GM21360 (cell line): ENCODE data around the gene ZNF446.
"Not testable (repeated sequence)": the region's sequence is repeated elsewhere in the genome, so short reads cannot be mapped to it uniquely, and the experiment has no call there.

ENCODE experiments used
- ATAC-seq: cut with Tn5 transposase; IDR thresholded peaks from one replicate; pipeline ENCODE4 v1.9.1; 2021; ENCODE audit warnings: mild to moderate bottlenecking, moderate library complexity; ENCODE audit not compliant: unreplicated experiment

The ZNF446 gene

DNA sequence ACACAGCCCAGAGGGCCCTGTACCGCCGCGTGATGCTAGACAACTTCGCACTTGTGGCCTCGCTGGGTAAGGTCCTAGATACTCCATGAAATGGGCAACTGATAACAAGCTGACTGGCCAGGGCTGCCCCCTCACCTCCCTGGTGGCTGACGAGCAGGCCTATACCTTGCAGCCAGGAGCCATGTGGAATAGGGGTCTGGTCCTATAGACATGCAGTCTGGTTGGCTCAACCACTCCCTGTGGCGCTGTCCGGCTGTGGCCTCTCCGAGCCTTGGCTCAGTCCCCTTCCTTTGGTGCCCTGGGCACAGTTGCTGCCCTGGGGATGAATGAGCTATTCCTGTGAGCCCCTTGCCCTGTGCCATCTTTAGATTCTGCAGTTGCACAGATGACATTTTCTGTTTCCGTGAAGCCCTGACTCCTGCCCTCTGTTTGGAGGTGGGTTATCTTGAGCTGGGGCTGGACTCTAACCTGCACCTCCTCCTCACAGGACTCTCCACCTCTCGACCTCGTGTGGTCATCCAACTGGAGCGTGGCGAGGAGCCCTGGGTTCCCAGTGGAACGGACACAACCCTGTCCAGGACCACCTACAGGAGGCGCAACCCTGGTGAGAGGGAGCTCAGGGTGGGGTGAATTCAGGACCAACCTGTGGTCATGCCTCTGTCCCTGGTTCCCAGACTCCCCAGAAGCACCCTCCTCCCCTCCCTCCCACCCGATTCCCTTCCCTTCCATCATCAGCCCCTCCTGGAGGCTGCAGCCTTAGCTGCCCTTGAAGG is 6.7 kb upstream of the ZNF446 start:
- ATAC-seq = no peak

DNA sequence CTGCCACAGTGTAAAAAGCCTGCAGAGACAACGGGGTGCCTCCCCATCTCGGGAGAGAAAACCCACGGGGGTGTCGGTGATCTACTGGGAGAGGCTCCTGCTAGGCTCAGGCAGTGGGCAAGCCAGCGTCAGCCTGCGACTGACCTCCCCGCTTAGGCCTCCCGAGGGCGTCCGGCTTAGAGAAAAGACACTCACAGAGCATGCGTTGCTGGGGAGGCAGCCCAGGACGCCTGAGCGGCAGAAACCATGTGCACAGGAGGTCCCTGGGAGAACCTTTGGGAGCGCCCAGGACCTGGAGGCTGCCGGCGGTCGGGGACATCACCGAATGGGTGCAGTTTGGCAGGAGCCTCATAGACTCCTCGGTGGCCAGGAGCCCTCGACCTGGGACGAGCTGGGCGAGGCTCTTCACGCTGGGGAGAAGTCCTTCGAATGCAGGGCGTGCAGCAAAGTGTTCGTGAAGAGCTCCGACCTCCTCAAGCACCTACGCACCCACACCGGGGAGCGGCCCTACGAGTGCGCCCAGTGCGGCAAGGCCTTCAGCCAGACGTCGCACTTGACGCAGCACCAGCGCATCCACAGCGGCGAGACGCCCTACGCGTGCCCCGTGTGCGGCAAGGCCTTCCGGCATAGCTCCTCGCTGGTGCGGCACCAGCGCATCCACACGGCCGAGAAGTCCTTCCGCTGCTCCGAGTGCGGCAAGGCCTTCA is 5.2 kb upstream of the ZNF446 start:
- not testable (repeated sequence) for ATAC-seq

DNA sequence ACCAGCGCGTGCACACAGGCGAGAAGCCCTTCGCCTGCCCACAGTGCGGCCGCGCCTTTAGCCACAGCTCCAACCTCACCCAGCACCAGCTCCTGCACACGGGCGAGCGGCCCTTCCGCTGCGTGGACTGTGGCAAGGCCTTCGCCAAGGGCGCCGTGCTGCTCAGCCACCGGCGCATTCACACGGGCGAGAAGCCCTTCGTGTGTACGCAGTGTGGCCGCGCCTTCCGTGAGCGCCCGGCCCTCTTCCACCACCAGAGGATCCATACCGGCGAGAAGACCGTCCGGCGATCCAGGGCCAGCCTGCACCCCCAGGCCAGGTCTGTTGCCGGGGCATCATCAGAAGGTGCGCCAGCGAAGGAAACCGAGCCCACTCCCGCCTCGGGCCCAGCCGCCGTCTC is 4.4 kb upstream of the ZNF446 start:
- ATAC-seq = no peak

DNA sequence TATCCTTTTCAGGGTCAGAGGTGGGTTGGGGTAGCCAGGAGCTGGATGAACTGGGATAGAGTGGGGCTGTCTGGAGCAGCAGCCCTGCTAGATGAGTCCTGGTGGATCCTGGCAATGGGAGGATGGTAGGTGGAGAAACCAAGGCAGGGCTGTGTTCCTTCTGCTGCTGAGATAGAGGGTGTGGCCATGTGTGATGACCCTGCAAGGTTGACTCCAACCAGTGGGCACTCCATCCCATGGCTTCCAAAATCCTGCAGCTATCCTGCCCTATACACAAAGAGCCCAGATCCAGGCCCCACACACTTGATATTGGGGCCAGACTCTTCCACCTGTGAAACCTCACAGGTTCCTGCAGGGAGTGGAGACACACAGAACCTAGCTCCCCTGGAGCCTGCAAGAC is 2.4 kb upstream of the ZNF446 start:
- no peak for ATAC-seq

DNA sequence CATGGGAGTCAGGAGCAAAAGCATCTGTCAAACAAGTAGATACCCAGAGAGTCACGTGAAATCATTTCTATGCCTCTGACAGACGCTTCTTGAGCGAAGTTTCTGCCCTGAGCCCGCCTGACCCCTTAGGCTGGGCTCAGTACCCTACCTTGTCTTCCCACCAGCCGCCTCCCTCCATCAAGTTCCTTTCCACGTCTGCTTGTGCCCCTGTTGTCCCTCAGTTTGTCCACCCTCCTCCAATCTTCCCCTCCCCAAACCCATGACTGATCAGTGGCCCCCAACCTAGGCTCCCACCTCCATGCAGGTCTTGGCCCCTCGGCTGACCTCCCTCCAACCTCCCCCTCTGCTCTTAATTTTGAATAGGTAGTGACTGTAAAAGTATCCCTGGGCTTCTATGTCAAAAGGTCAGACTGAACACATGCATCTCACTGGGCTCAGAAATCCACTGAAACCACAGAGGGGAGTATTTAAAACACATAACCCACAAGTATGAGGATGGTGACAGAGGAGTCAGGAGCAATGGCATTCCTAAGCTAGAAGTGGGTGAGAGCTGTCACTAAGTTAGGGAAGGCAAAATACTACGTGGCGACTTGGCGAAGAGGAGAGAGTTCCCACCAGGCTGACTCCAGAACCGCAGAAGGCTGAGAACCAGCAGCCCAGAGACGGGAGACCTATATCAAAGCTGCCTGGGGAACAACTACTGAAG is 1.7 kb upstream of the ZNF446 start:
- ATAC-seq = no peak

DNA sequence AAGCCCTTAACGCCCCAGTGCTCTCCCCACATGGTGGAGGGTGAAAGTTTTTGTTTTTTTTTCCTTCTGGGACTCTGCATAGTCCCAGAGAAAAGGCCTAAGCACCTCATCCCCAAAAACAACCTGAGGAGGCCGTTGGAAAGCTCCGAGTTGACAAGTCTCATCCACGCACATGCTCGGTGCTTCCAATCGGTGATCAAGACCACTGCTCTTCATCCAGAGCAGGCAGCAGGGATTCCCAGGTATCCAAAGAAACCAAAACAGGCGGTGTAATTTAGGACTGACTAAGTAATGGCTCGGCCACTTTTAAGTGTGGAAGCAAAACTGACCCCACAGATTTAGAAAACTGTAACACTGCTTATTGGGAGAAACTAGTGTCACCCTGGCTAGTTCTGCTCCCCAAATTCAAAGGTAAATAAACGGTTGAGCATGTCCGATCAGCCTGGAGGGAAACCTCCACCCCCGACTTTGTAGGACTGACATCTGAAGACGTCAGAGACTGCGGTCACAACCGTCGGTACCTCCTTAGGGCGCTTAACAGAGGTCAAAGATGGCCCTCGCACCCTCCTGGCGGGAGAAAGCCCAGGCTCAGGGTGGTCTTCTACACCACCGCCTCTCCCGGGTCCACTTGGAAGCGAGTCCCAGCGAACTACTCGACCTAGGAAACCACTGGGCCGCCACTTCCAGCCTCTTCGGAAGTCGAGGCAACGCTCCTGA is 997 bp upstream of the ZNF446 start:
- no peak for ATAC-seq

DNA sequence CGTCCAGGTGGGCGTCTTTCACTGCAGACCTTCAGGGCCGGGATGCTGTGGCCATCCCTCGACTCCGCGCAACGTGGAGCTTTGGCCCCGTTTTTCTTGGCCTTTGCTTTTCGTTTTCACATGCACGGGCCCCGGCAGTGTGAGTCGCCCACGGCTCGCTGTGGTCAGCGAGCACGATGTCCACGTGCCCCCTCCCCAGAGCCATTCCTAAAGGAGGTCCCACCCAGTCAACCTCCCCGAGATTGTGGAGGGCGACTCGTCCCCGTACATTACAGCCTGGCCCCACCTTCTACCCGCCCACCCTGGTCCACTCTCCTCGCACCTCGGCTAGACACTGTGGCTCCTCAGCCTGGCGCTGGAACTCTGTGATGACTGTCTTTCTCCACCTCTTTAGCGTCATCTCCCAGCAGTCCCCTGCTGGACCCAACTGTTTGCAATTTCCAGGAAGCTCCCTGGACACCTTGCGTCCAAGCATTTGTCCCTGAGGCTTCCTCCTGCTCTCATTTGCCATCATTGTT is 405 bp downstream of the ZNF446 start:
- ATAC-seq = no peak

DNA sequence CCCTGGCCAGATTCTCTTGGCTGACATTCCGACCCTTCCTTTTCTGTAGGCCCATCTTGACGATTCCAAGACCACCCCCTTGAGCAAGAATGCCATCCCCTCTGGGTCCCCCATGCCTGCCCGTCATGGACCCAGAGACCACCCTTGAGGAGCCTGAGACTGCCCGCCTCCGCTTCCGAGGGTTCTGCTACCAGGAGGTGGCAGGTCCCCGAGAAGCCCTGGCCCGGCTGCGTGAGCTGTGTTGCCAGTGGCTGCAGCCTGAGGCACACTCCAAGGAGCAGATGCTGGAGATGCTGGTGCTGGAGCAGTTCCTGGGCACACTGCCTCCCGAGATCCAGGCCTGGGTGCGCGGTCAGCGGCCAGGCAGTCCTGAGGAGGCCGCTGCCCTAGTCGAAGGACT is 978 bp downstream of the ZNF446 start:
- no peak for ATAC-seq

DNA sequence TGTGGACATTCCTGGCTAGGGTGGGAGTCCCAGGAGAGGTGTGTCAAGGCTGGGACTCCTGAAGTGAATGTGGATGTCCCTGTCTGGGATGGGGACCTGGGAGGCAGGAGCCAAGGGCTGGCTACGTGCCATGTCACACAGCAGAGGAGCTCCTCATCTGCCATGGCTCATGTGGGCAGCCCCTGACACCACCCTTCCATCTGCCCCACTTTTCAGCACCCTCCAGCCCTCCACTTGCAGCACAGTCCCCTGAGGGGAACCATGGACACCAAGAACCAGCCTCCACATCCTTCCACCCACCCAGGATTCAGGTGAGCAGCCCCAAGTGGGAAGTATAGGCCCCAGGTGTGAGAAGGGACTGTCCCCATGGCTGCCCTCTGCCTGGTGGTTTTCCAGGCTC is 1.7 kb downstream of the ZNF446 start:
- ATAC-seq = no peak

DNA sequence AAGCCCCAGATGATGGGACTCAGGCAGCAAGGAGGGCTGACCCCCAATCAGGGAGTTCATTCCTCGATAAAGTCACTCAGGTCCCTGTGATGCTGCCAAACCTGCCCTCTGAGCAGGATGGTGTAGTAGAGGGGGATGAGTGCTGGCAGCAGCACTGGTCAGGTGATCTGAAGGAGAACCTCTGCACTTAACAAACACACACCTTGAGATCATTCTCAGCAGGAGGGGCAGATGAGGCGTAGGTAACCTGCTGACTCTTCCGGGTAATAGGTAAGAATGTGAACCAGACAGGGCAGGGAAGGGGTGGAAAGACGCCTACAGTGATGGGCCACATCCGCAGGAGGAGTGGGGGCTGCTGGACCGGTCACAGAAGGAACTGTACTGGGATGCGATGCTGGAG is 3.2 kb downstream of the ZNF446 start:
- no peak for ATAC-seq

DNA sequence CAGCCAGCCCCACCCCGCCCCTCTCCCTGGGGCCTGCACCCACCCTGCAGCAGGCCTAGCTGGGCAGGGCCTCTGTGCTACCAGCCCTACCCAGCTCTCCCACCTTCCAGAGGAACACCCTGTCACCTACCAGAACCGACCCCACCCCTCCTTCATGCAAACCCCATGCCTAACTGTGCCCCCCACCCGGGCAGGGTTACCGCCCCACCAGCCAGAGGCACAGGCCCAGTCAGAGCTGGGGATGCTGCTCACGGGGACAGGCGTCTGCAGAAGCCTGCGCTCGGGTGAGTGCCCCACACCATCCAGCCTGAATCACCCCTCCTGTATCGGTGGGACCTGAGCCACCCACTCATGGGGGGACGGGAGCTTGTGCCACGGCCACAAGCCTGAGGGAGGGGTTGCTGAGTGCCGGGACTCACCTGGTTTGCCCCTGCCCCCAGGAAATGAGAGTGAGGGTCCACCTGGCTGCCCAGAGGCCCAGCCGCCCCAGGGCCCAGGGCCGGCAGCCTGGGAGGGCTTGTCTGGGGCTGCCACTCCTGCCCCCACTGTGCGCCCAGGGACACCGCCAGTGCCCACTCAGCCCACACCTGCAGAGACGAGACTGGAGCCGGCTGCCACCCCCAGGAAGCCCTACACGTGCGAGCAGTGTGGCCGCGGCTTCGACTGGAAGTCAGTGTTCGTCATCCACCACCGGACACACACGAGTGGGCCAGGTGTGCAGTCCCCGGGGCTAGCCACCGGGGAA is 3.8 kb downstream of the ZNF446 start:
- no peak for ATAC-seq

DNA sequence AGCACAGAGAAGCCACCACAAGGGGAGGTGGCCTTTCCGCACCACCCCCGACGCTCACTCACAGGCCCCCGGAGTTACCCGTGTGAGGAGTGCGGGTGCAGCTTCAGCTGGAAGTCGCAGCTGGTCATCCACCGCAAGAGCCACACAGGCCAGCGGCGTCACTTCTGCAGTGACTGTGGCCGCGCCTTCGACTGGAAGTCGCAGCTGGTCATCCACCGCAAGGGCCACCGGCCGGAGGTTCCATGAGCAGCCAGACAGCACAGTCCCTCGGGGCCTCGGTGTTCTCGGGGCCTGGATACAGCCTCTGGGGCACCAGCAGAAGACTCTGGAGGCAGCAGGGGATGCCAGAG is 4.3 kb downstream of the ZNF446 start:
- no peak for ATAC-seq

DNA sequence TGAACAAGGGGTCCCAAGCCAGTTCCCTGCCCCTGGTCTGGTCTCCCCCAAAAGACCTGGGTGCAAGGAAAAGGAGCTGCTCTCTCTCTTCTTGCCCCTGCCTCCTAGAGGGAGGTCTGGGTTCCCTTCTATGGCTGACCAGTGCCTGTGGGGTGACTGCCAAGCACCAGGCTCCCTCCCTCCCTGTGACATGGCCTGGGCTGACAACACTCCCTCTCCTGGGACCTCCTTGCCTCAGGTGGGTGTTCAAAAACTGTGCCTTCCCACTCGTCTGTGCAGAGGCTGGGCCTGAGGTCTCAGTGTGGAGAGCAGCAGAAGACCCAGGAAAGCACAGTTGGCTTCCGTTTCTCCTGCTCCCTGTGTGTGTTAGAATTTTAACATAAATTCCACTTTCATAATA is 4.7 kb downstream of the ZNF446 start:
- no peak for ATAC-seq

DNA sequence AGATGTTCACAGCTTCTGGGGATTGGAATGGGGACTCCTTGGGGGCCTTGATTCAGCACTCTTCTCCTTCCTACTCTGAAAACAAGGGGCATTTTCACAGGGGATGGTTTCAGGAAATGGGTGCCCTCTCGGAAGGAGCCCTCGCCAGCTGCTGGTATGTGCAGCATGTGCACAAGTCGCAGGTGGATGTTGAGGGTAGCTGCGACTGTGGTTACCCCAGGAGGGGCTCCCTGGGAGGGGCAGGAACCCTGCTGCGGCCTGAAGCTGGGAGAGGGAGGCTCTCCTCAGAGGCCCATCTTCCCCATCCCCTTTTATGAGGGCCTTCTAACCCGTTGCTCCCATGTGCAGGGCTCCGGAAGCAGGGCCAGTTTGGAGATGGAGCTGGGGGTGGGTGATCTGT is 6.2 kb downstream of the ZNF446 start:
- ATAC-seq = no peak

DNA sequence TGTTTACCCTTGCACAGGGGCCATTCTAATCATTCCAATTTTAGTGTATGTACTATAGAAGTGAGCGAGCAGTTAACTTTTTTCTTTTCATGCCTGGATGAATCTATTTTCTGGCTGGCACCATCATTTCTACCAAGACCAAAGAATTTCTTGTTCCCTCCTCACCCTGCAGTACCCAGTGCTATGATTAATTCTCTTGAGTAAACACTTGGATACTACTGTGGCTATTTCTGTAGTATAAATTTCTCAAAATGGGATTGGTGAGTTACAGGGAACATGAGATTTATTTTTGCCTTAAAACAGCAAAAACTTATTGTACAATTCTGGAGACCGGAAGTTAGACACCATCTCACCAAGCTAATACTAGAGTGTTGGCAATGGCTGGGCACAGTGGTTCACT is 7.6 kb downstream of the ZNF446 start:
- ATAC-seq = no peak

DNA sequence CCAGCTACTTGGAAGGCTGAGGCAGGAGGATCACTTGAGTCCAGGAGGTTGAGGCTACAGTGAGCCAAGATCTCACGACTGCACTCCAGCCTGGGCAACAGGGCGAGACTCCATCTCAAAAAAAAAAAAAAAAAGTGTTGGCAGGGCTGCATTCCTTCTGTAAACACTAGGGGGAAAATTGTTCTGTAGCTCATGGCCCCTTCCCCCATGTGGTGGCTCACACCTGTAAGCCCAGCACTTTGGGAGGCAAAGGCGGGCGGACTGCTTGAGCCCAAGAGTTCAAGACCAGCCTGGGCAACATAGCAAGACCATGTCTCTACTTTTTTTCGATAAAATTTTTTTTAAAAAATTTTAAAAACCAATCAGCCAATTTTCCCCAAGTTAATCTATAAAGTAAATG is 8.2 kb downstream of the ZNF446 start:
- ATAC-seq = not testable (repeated sequence)

DNA sequence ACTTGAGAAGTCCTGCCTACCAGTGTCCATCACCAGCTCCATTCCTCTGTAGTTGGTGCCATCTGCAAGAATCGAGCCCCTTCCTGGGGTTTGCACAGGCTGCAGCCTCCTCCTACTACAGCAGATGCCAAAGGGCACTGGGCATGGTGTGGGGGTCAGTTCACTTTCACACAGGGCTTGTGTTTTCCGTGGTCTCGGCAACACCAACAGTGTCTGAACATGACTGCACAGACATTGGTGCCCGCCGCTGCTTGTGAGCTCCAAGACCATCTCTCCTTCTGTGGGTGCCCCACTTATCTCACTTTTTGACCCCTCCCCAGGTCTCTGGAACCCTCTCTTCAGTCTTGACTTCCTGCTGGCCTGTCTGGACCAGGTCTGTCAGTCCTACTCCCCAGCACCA is 15.2 kb downstream of the ZNF446 start:
- no peak for ATAC-seq

DNA sequence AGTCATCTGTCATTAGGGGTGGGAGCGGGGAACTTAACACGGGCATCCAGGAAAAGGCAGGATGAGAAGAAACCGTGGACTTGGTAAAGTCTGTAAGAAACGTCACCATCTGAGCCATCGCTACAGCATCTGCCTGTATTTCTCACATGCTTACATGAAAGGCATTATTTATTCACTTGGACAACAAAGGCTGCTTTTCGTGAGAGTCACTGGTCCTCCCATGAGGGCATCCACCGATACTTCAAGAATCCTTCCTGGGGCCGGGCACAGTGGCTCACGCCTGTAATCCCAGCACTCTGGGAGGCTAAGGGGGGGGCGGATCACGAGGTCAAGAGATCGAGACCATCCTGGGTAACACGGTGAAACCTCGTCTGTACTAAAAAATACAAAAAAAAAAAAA is 16.1 kb downstream of the ZNF446 start:
- no peak for ATAC-seq

DNA sequence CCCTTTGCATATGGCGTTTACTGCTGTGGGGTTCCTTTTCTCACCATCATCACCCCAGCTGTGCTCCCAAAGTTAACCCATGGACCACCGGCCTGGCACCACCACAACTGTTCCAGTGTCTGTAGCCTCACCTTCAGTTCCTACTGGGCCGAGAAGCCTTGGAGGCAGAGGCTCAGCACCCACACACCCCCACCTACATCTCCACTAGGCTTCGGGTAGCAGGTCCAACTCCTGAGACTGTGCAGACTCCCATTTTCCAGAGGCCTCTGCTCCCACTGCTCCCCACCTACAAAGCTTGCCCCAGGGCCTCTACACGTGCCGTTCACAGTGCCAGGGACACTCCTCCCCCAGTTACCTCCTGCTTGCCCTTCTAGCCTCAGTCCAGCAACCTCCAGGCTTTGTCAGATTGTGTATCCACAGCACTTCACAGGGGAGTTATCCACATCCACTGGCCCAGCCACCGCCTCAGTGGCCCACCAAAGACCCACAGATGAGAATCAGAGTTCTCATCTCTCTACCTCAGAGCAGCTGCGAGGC is 21.6 kb downstream of the ZNF446 start:
- ATAC-seq = no peak

DNA sequence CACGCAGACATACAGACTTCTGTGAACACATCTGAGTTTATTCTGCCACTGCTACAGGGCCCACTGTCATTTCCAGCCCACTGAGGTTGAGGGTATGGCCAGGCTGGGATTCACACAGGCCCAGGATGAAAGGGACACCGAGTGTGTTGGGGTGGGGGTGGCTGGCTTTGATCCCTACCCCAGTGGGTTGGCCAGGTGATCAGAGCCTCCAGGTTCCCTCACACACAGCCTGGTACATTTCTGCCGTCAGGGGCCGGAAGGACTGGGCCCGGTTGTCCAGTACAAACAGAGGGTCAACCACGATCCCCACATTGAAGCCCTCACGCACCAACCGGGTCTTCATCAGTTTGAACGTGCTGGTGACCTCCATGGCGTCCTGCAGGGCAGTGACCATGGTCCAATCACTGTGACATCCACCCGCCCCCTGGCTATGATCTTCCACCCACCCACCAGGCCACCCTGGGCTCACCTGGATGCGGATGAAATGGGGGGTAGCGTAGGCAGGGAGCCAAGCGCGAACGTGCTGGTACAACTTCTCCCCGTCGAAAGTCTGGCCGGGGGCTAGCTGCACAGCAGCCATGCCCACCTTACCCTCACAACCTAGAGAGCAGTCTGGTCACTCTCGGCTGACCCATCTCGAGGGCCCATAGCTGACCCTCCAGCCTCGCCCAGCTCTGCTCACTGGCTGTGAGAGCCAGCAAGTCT is 22.3 kb downstream of the ZNF446 start:
- no peak for ATAC-seq
